Myocyte (in vitro differentiated cells): Measurements from ENCODE around the gene EZH2. TPM values are rescaled to one million over a fixed set of nuclear protein-coding genes. Genes with fewer than 3 reads are reported as not detected.

Experiments
- DNase-seq: peaks from one replicate; pipeline ENCODE4 v3.0.0-alpha.2; 2012; ENCODE audit warnings: low read depth
- total RNA-seq: library from RNA; depleted of rRNA; stranded (reverse); fragments of >200 nt; gene quantifications from 2 replicates; pipeline ENCODE4 v1.2.3, GENCODE V29; 2014

EZH2 gene
- total RNA-seq, 1 donor from 2014 or later: 6.5 TPM

DNA sequence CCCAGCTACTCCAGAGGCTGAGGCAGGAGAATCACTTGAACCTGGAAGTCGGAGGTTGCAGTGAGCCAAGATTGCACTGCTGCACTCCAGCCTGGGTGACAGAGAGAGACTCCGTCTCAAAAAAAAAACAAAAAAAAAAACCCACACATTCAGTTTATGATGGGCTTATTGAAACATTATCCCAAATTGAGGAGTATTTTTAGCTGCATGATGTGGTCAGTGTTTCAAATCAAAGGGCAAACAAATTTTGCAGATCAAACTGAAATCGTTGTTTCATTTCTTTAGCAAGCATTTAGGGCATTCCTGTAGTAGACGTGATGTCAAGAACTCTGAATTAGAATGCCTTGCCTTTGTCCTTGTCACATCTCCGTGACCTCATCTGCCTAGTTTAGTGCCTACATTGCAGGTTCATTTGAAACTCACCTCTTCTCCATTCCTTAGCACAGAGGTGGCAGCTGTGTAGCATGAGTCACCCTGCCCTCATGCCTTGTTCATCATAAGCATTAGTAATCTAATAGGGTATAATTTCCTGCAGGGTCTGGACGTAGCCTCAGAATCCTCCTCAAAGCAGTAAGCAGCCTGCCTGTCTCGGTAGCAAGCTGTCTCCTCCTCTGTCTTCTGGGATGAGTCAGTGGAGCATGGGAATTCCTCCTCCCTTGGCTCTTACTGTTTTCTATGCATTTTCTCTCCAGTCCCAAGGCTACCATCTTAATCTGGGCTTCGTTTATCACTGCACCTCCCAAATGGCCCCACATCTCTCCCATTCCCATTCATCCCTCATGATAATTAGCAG lies 111.6 kb downstream of the EZH2 start:
- DNase-seq: peak; percentile 78

DNA sequence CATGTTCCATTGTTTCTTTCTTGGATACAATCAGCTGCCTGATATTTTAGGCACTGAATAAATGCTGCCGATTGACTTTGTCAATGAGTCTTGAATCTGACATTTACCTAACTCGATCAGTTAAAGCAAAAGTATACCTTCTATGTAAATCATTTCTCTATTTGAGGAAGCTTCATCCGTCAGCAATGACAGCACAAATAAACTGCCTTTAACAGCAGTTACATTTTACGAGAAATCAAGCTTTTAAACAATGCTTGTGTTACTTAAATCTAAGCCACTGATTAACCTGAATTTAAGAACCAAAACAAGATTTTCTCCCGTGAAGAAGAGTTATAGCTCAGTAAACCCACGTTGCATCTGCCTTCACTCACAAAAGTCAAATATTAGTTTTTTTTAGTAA lies 114.1 kb downstream of the EZH2 start:
- DNase-seq: no peak

DNA sequence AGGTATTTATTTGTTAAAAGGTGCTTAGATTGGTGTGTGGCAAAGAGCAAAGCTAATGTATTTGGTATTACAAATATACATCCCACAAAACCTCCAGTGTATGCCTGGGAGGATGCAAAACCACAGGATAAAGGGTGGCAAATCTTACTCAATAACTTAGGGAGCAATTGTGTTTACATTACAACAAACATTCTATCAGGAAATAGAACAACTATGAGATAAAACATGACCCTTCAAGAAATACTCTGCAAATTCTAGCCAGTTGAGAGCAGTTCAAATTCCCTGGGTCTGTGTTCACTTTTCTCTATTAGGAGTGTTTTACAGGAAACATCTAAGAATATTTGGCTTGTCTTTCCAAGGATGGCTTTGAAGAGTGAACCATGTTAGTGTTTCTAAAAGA lies 120.5 kb downstream of the EZH2 start:
- no peak for DNase-seq

DNA sequence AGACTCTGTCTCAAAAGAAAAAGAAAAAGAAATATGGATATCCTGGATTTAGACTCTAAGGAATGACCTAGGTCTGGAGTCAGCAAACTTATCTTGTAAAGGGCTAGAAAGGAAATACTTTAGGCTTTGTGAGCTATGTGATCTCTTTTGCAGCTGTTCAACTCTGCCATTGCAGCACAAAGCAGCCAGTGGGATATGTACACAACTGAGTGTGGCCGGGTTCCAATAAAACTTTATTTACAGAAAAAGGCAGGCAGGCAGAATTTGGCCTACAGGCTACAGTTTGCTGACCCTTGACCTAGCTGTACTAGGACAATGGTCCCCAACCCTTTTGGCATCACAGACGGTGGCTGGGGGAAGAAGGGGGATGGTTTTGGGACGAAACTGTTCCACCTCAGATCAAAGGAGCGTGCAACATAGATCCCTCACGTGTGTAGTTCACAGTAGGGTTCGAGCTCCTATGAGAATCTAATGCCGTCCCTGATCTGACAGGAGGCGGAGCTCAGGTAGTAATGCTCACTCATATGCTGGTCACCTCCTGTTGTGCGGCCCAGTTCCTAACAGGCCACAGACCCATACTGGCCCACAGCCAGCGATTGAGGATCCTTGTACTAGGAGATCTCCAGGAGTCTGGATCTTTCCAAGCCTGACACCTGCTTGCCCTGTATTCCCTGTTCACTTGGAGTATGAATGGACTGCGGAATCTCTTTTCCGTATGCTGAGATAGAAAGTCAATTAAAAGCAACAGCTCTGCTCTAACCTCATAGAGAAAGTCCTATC lies 122.4 kb downstream of the EZH2 start:
- DNase-seq: peak; percentile 65

Other genes with a start within 250 kb of the EZH2 start
- gene CUL1, start 185.4 kb downstream of the EZH2 start, total RNA-seq: 65.5 and 75.3 TPM in 2 replicates
- 193 and 411 TPM in 2 replicates for gene PDIA4, start 144.2 kb upstream of the EZH2 start, total RNA-seq
- 5.9 and 6.7 TPM in 2 replicates for gene ZNF786, start 206.4 kb upstream of the EZH2 start, total RNA-seq
- 3.6 and 6.7 TPM in 2 replicates for gene ZNF425, start 242.0 kb upstream of the EZH2 start, total RNA-seq